ENCODE data around the gene MAP2K3.

MAP2K3 gene

GRCh38 chr17:21240369-21241055, 44.0 kb upstream of the MAP2K3 start:
- H3K9me3 ChIP-seq (ENCODE audit: control insufficient read depth, insufficient read depth, low read depth, low read length): no peaks in the 10 kb centered on the region
- ChIA-PET CTCF (interaction anchor here (0.6 to 2.0 kb wide), 10 partner anchors 9 to 277 kb away, joined by 3 to 6 read pairs (median 4); no protein-coding TSS in a partner anchor), POLR2A (interaction anchor here (0.9 to 1.3 kb wide), 5 partner anchors 9 to 35 kb away, joined by 3 to 4 read pairs (median 3); partner anchors contain the start of gene NATD1)
- H3K4me3 ChIP-seq (ENCODE audit: low read depth, low read length): no peak overlapping the region
- H3K36me3 ChIP-seq (ENCODE audit: control insufficient read depth in 2 of 2, insufficient read depth in 1 of 2, low read length in 2 of 2): peaks cover 0 to 7% of the 10 kb centered on the region in 2 experiments; a peak in 1 of 3 replicates
- no peak overlapping the region for H3K27ac ChIP-seq (ENCODE audit: extremely low read depth, low read depth, low read length)
- TF ChIP-seq ZBTB11 (tag by site-specific recombination; conservative IDR thresholded peaks at IDR 0.05; ENCODE audit: low read depth) (no peak), SCRT2 (tag by site-specific recombination; IDR thresholded peaks at IDR 0.05) (peak; percentile 55), ZFP41 (tag by site-specific recombination; IDR thresholded peaks at IDR 0.05; ENCODE audit: borderline replicate concordance) (no peak)
- H3K4me1 ChIP-seq (ENCODE audit: control insufficient read depth, insufficient read depth, low read length): no peaks in the 10 kb centered on the region; the same call in 1 of the 2 replicates

- CTCF ChIA-PET: interaction anchor here (0.6 kb wide), 2 partner anchors 8 to 219 kb away, joined by 3 to 4 read pairs; no protein-coding TSS in a partner anchor
These were observed 42.9 kb upstream of the MAP2K3 start for GRCh38 chr17:21241564-21241963.

GRCh38 chr17:21242026-21242697, 42.3 kb upstream of the MAP2K3 start:
- CTCF ChIA-PET: interaction anchor here (0.6 kb wide), 1 partner anchor 219 kb away, joined by 4 read pairs; no protein-coding TSS in a partner anchor
- H3K27ac ChIP-seq (ENCODE audit: extremely low read depth, low read depth, low read length): no peak overlapping the region
- TF ChIP-seq ZNF768 (tag by site-specific recombination; IDR thresholded peaks at IDR 0.05) (no peak), GLIS2 (tag by site-specific recombination; IDR thresholded peaks at IDR 0.05) (0 out of 2 replicates have a peak, but pooled peaks have one; percentile 2), BCL11A (tag by site-specific recombination; IDR thresholded peaks at IDR 0.05; ENCODE audit: low read depth) (no peak), ZNF175 (tag by site-specific recombination; IDR thresholded peaks at IDR 0.05) (no peak), ZNF549 (tag by site-specific recombination; IDR thresholded peaks at IDR 0.05) (no peak)

More at GRCh38 chr17:21241564-21241963, 42.9 kb upstream of the MAP2K3 start:
- Histone ChIP-seq H3K9me3 (ENCODE audit: control insufficient read depth, insufficient read depth, low read depth, low read length) (no peaks in the 10 kb centered on the region), H3K4me1 (ENCODE audit: control insufficient read depth, insufficient read depth, low read length) (no peaks in the 10 kb centered on the region; the same call in 1 of the 2 replicates), H3K36me3 (ENCODE audit: control insufficient read depth in 2 of 2, insufficient read depth in 1 of 2, low read length in 2 of 2) (peaks cover 0 to 7% of the 10 kb centered on the region in 2 experiments; a peak in 2 of 3 replicates), H3K27ac (ENCODE audit: extremely low read depth, low read depth, low read length) (no peak overlapping the region), H3K4me3 (ENCODE audit: low read depth, low read length) (no peak overlapping the region)
- POLR2A ChIA-PET: interaction anchor here (0.9 kb wide), 1 partner anchor 9 kb away, joined by 3 read pairs; no protein-coding TSS in a partner anchor
- TF ChIP-seq ZNF48 (tag by site-specific recombination; IDR thresholded peaks at IDR 0.05): no peak
- TF ChIP-seq ZNF639 (tag by site-specific recombination; IDR thresholded peaks at IDR 0.05): no peak
- 0 out of 2 replicates have a peak, but pooled peaks have one; percentile 23 for TF ChIP-seq GLIS2 (tag by site-specific recombination; IDR thresholded peaks at IDR 0.05)

More at GRCh38 chr17:21242026-21242697, 42.3 kb upstream of the MAP2K3 start:
- POLR2A ChIA-PET: no interaction called here
- H3K9me3 ChIP-seq (ENCODE audit: control insufficient read depth, insufficient read depth, low read depth, low read length): no peaks in the 10 kb centered on the region
- peaks cover 0 to 11% of the 10 kb centered on the region in 2 experiments; a peak in 2 of 3 replicates for H3K36me3 ChIP-seq (ENCODE audit: control insufficient read depth in 2 of 2, insufficient read depth in 1 of 2, low read length in 2 of 2)
- H3K4me1 ChIP-seq (ENCODE audit: control insufficient read depth, insufficient read depth, low read length): no peaks in the 10 kb centered on the region; the same call in 1 of the 2 replicates
- no peak overlapping the region for H3K4me3 ChIP-seq (ENCODE audit: low read depth, low read length)

All from HEK293 (cell line).